ENCODE results near the gene NFATC3. TPM values are rescaled to one million over a fixed set of nuclear protein-coding genes. Genes with fewer than 3 reads are reported as not detected.

Gene NFATC3
- total RNA-seq, 1 donor from 2014 or later, result 29.2 TPM

DNA sequence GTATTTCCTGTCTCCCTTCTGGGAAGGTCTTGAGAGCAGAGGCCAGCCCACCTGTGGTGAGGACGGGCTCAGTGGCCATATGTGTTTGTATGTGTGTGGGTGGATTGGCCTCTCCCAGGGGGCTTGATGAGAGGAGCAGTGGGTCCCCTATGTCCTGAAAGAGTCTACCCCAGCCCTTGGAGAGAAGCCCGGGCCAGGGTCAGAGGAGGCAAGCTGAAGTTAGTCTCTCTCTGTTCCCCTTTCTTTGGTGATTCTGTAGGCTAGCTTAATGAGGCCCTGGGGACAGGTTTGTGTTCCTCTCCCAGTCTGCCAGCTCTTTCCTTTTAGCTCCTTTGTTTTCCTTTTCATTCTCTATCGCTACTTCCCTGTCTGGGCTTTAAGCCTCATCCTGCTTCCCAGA lies 23.8 kb upstream of the NFATC3 start:
- H3K36me3 ChIP-seq (ENCODE audit: control insufficient read depth in 3 of 3, insufficient read depth in 3 of 3, low read length in 3 of 3), result peaks cover 0 to 12% (median 11%) of the 10 kb centered on the region in 3 donors
- no peaks in the 10 kb centered on the region for H3K27me3 ChIP-seq (ENCODE audit: control insufficient read depth in 3 of 3, insufficient read depth in 3 of 3, low read length in 3 of 3)
- H3K4me3 ChIP-seq (ENCODE audit: low read length in 3 of 3), result no peak overlapping the region
- no peak overlapping the region for H3K27ac ChIP-seq (ENCODE audit: low read depth, low read length)
- H3K4me1 ChIP-seq (ENCODE audit: control insufficient read depth in 3 of 3, insufficient read depth in 3 of 3, low read length in 3 of 3), result peaks cover 22 to 29% (median 26%) of the 10 kb centered on the region in 3 donors
- H3K9me3 ChIP-seq (ENCODE audit: control insufficient read depth in 3 of 3, low read length in 3 of 3), result no peaks in the 10 kb centered on the region
- H3K9ac ChIP-seq (ENCODE audit: low read depth in 1 of 3, low read length in 3 of 3), result no peak overlapping the region

DNA sequence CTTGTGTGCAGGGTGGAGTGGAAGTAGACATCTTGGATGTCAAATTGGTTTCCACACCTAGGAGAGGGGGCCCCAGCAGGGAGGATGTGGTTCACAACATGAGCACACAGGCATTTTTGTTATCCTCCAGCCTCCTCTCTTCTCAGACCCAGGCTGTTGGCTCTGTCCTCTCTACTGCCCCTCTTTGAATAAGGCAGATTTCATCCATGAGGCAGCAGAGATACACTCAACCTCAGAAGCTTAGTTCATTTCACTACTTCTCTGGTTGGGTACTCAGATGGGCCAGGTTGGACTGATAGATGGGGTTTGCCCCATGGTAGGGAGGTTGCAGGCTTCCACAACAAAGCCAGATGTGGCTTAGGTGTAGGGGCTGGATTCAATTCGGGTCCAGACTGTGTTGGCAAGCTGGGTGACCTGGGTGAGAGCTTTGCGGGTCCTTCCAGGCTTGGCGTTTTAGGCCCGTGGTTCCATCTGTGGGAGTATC lies 22.2 kb upstream of the NFATC3 start:
- no peak overlapping the region for H3K4me3 ChIP-seq (ENCODE audit: low read length in 3 of 3)
- H3K4me1 ChIP-seq (ENCODE audit: control insufficient read depth in 3 of 3, insufficient read depth in 3 of 3, low read length in 3 of 3), result peaks cover 23 to 32% (median 32%) of the 10 kb centered on the region in 3 donors
- H3K9me3 ChIP-seq (ENCODE audit: control insufficient read depth in 3 of 3, low read length in 3 of 3), result no peaks in the 10 kb centered on the region
- no peak overlapping the region for H3K27ac ChIP-seq (ENCODE audit: low read depth, low read length)
- H3K9ac ChIP-seq (ENCODE audit: low read depth in 1 of 3, low read length in 3 of 3), result no peak overlapping the region
- H3K36me3 ChIP-seq (ENCODE audit: control insufficient read depth in 3 of 3, insufficient read depth in 3 of 3, low read length in 3 of 3), result peaks cover 0 to 10% (median 10%) of the 10 kb centered on the region in 3 donors
- H3K27me3 ChIP-seq (ENCODE audit: control insufficient read depth in 3 of 3, insufficient read depth in 3 of 3, low read length in 3 of 3), result no peaks in the 10 kb centered on the region

DNA sequence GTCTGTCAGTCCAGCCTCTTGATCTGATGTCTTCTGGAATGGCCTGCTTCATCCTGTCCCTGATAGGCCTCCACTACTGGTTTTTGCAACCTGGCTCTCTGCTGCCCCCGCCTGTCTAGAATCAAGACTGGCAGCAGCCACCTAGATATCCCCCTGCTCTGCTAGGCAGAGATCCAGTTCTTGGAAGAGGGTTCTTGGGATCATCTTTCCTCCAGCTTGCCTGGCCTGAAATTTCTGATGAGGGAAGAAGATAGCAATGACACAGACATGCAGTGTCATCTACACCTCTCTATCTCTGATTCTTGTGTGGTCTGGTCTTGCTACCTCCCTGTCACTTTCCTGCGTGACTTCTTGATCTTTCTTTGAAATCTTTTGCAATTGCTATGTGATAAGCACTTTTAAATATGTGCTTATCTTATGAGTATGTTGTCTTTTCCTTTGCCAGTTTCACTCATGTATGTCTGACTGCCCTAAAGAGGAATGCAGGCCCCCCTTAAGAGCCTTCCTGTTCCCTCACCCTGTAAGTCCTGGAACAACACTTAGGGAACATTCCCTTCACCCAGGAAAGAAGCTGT lies 20.3 kb upstream of the NFATC3 start:
- H3K4me3 ChIP-seq (ENCODE audit: low read length in 3 of 3), result no peak overlapping the region
- H3K27me3 ChIP-seq (ENCODE audit: control insufficient read depth in 3 of 3, insufficient read depth in 3 of 3, low read length in 3 of 3), result no peaks in the 10 kb centered on the region
- H3K9me3 ChIP-seq (ENCODE audit: control insufficient read depth in 3 of 3, low read length in 3 of 3), result no peaks in the 10 kb centered on the region
- peak overlapping the region; percentile 0 to 63 (median 62) for H3K9ac ChIP-seq (ENCODE audit: low read depth in 1 of 3, low read length in 3 of 3)
- peaks cover 0 to 10% (median 7%) of the 10 kb centered on the region in 3 donors for H3K36me3 ChIP-seq (ENCODE audit: control insufficient read depth in 3 of 3, insufficient read depth in 3 of 3, low read length in 3 of 3)
- H3K4me1 ChIP-seq (ENCODE audit: control insufficient read depth in 3 of 3, insufficient read depth in 3 of 3, low read length in 3 of 3), result peaks cover 36 to 47% (median 46%) of the 10 kb centered on the region in 3 donors
- H3K27ac ChIP-seq (ENCODE audit: low read depth, low read length), result peak overlapping the region; percentile 85

DNA sequence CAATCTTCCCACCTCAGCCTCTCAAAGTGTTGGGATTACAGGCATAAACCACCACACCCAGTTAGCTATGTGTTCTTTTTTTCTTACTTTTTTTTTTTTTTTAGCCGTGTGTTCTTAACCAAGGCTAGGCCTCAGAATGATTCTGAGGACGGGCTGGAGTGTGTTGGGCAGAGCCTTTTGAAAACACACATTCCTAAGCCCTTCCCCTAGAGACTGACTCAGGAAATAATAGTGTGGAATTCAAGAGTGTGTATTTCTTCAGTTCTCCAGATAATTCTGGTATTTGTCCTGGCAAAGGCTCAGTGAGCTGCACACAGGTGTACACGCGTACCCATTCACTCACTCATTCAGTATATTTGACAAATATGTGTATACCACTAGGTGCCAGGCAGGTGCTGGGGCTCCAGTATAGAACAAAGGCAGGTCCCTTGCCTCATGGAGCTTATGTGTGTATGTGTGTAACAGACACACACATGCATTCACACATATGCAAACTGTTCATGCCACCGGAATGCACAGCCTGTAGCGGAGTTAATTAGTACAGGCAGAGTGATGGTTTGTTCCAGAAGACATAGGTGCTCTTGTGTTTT lies 19.4 kb upstream of the NFATC3 start:
- H3K27ac ChIP-seq (ENCODE audit: low read depth, low read length), result peak overlapping the region; percentile 85
- H3K9me3 ChIP-seq (ENCODE audit: control insufficient read depth in 3 of 3, low read length in 3 of 3), result no peaks in the 10 kb centered on the region
- no peak overlapping the region for H3K4me3 ChIP-seq (ENCODE audit: low read length in 3 of 3)
- peaks cover 0 to 9% (median 5%) of the 10 kb centered on the region in 3 donors for H3K36me3 ChIP-seq (ENCODE audit: control insufficient read depth in 3 of 3, insufficient read depth in 3 of 3, low read length in 3 of 3)
- H3K27me3 ChIP-seq (ENCODE audit: control insufficient read depth in 3 of 3, insufficient read depth in 3 of 3, low read length in 3 of 3), result no peaks in the 10 kb centered on the region
- H3K4me1 ChIP-seq (ENCODE audit: control insufficient read depth in 3 of 3, insufficient read depth in 3 of 3, low read length in 3 of 3), result peaks cover 45 to 57% (median 56%) of the 10 kb centered on the region in 3 donors
- peak overlapping the region in 2 of 3 donors; percentile 0 to 26 for H3K9ac ChIP-seq (ENCODE audit: low read depth in 1 of 3, low read length in 3 of 3)

DNA sequence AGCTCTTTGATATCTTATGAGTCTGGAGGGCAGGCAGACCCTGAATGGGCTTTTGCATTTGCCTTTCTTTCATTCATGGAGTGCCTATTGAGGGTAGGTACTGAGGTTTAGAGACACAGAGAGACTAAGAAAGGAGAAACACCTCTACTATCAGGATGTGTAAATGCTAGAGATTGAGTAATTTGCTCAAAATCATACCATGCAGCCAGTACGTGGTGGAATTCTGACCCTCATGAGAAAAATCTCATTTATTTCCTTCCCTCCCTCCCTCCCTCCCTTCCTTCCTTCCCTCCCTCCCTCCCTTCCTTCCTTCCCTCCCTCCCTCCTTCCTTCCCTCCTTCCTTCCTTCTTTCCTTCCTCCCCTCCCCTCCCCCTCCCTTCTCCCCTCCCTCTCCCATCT lies 18.4 kb upstream of the NFATC3 start:
- H3K36me3 ChIP-seq (ENCODE audit: control insufficient read depth in 3 of 3, insufficient read depth in 3 of 3, low read length in 3 of 3), result peaks cover 3 to 9% (median 7%) of the 10 kb centered on the region in 3 donors
- peaks cover 55 to 65% (median 62%) of the 10 kb centered on the region in 3 donors for H3K4me1 ChIP-seq (ENCODE audit: control insufficient read depth in 3 of 3, insufficient read depth in 3 of 3, low read length in 3 of 3)
- peak overlapping the region; percentile 85 for H3K27ac ChIP-seq (ENCODE audit: low read depth, low read length)
- H3K4me3 ChIP-seq (ENCODE audit: low read length in 3 of 3), result no peak overlapping the region
- no peaks in the 10 kb centered on the region for H3K27me3 ChIP-seq (ENCODE audit: control insufficient read depth in 3 of 3, insufficient read depth in 3 of 3, low read length in 3 of 3)
- no peaks in the 10 kb centered on the region for H3K9me3 ChIP-seq (ENCODE audit: control insufficient read depth in 3 of 3, low read length in 3 of 3)
- H3K9ac ChIP-seq (ENCODE audit: low read depth in 1 of 3, low read length in 3 of 3), result no peak overlapping the region

DNA sequence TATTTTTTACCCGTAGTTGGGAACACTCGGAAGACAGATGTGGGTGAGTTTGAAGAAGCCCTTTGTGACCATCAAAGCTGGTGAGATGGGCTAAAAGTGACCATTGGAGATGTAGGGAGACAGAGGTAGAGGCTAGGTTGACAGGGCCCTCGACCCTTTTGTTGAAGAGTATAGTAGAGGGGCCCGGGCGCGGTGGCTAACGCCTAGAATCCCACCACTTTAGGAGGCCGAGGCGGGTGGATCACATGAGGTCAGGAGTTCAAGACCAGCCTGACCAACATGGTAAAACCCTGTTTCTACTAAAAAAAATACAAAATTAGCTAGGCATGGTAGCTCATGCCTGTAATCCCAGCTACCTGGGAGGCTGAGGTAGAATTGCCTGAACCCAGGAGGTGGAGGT lies 16.2 kb upstream of the NFATC3 start:
- Histone ChIP-seq H3K4me1 (ENCODE audit: control insufficient read depth in 3 of 3, insufficient read depth in 3 of 3, low read length in 3 of 3) (peaks cover 66 to 79% (median 73%) of the 10 kb centered on the region in 3 donors), H3K9me3 (ENCODE audit: control insufficient read depth in 3 of 3, low read length in 3 of 3) (no peaks in the 10 kb centered on the region), H3K27me3 (ENCODE audit: control insufficient read depth in 3 of 3, insufficient read depth in 3 of 3, low read length in 3 of 3) (no peaks in the 10 kb centered on the region), H3K9ac (ENCODE audit: low read depth in 1 of 3, low read length in 3 of 3) (peak overlapping the region in 1 of 3 donors; percentile 74), H3K4me3 (ENCODE audit: low read length in 3 of 3) (peak overlapping the region in 2 of 3 donors; percentile 28 to 58), H3K27ac (ENCODE audit: low read depth, low read length) (peak overlapping the region; percentile 77), H3K36me3 (ENCODE audit: control insufficient read depth in 3 of 3, insufficient read depth in 3 of 3, low read length in 3 of 3) (peaks cover 5 to 17% (median 6%) of the 10 kb centered on the region in 3 donors)

DNA sequence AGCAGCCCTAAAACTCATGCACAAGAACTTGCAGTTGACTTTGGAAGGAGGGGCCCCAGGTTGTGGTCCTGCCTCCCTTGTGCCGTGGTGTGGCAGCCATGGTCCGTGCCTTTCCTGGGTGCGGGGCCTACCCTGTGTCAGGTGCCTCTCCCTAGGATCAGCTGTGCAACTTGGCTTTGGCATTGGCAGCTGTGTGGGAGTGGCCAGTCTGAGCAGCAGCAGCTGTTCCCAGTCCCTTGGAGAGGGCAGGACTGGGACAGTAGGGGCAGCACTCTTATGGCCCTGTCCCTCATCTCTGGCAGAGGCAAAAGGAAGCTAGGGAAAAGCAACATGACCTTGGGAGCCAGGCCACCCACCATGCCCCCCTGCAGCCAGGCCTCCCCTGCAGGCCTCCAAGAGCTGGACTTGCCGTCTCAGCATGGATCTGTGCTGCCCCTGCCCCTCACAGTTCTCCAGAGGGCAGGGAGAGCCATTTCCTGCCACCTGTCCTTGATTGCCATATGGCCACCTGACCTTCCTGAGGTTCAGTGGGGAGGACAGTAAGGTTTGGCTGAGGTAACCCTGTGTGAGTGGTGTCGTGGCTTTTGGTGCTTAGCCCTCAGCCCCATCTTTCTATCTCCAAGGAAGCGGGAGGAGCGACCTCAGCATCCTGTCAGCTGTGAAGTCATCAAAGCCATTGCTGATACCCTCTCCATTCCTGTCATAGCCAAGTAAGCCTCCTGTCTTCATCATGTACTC lies 15.5 kb upstream of the NFATC3 start:
- H3K4me3 ChIP-seq (ENCODE audit: low read length in 3 of 3), result peak overlapping the region; percentile 52 to 58 (median 56)
- peak overlapping the region; percentile 36 to 74 (median 54) for H3K9ac ChIP-seq (ENCODE audit: low read depth in 1 of 3, low read length in 3 of 3)
- H3K27me3 ChIP-seq (ENCODE audit: control insufficient read depth in 3 of 3, insufficient read depth in 3 of 3, low read length in 3 of 3), result no peaks in the 10 kb centered on the region
- H3K27ac ChIP-seq (ENCODE audit: low read depth, low read length), result peak overlapping the region; percentile 77
- peaks cover 9 to 21% (median 12%) of the 10 kb centered on the region in 3 donors for H3K36me3 ChIP-seq (ENCODE audit: control insufficient read depth in 3 of 3, insufficient read depth in 3 of 3, low read length in 3 of 3)
- no peaks in the 10 kb centered on the region for H3K9me3 ChIP-seq (ENCODE audit: control insufficient read depth in 3 of 3, low read length in 3 of 3)
- H3K4me1 ChIP-seq (ENCODE audit: control insufficient read depth in 3 of 3, insufficient read depth in 3 of 3, low read length in 3 of 3), result peaks cover 61 to 79% (median 68%) of the 10 kb centered on the region in 3 donors

DNA sequence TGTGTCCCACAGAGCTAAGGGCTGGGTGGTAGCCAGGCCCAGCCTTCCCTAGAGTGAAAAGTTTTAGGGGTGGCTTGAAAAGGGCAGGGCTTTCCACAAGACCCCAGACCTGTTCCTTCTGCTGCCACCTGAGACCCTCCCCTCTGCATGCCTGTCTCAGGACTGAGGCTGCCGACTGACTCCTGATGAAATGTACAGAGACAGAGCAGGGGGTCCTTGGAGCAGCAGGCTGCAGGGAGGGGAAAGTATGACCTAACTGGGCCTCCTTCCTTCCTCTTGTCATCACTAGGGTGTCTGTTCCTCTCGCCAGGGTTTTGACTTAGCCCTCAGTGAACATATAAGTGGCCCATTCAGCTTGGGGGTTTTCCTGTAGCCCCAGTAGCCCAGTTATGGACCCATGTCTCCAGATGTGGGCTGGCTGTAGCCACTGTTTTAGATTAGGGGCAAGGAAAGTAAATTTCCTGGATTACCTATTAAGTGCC lies 14.9 kb upstream of the NFATC3 start:
- Histone ChIP-seq H3K9ac (ENCODE audit: low read depth in 1 of 3, low read length in 3 of 3) (peak overlapping the region in 1 of 3 donors; percentile 64), H3K27ac (ENCODE audit: low read depth, low read length) (peak overlapping the region; percentile 77), H3K4me1 (ENCODE audit: control insufficient read depth in 3 of 3, insufficient read depth in 3 of 3, low read length in 3 of 3) (peaks cover 60 to 79% (median 65%) of the 10 kb centered on the region in 3 donors), H3K4me3 (ENCODE audit: low read length in 3 of 3) (peak overlapping the region in 2 of 3 donors; percentile 52 to 56), H3K36me3 (ENCODE audit: control insufficient read depth in 3 of 3, insufficient read depth in 3 of 3, low read length in 3 of 3) (peaks cover 12 to 21% (median 14%) of the 10 kb centered on the region in 3 donors), H3K9me3 (ENCODE audit: control insufficient read depth in 3 of 3, low read length in 3 of 3) (no peaks in the 10 kb centered on the region), H3K27me3 (ENCODE audit: control insufficient read depth in 3 of 3, insufficient read depth in 3 of 3, low read length in 3 of 3) (no peaks in the 10 kb centered on the region)

DNA sequence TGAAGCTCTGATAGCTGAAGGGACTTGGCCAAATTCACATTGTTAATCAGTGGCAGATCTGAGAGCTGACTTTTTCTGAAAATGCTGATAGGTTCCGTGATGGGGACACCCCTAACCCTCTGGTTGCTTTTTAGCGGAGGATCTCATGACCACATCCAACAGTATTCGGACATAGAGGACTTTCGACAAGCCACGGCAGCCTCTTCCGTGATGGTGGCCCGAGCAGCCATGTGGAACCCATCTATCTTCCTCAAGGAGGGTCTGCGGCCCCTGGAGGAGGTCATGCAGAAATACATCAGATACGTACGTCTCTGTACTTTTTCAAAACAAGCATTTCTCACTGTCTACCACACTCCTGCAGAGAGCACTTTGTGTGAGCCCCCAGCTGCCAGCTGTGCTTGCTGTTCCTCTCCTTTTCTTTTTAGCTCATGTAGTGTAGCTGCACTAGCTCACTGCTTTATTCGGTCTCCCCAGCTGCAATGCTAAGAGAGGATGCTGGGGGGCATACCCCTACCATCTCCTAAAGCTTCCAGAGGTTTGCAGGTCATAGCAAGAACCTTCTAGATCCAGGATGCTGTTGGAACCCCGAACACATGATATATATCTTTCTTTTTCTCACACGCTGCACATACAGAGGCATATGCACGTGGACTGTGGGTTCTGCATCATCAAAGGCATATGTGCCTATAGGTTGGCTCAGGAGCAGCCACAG lies 14.2 kb upstream of the NFATC3 start:
- Histone ChIP-seq H3K4me1 (ENCODE audit: control insufficient read depth in 3 of 3, insufficient read depth in 3 of 3, low read length in 3 of 3) (peaks cover 60 to 79% (median 63%) of the 10 kb centered on the region in 3 donors), H3K27me3 (ENCODE audit: control insufficient read depth in 3 of 3, insufficient read depth in 3 of 3, low read length in 3 of 3) (no peaks in the 10 kb centered on the region), H3K9me3 (ENCODE audit: control insufficient read depth in 3 of 3, low read length in 3 of 3) (no peaks in the 10 kb centered on the region), H3K27ac (ENCODE audit: low read depth, low read length) (peak overlapping the region; percentile 77), H3K4me3 (ENCODE audit: low read length in 3 of 3) (no peak overlapping the region), H3K9ac (ENCODE audit: low read depth in 1 of 3, low read length in 3 of 3) (no peak overlapping the region), H3K36me3 (ENCODE audit: control insufficient read depth in 3 of 3, insufficient read depth in 3 of 3, low read length in 3 of 3) (peaks cover 15 to 21% (median 16%) of the 10 kb centered on the region in 3 donors)
